Measurements from ENCODE around the gene IQSEC3.
A peak's percentile ranks its signal among the peaks of the same experiment; 100 is the strongest.

IQSEC3 gene

GRCh38 chr12:189622-189962, 123.0 kb downstream of the IQSEC3 start:
- no peaks in the 10 kb centered on the region for H3K36me3 ChIP-seq (ENCODE audit: insufficient read depth, low read length)
- H3K4me1 ChIP-seq (ENCODE audit: control insufficient read depth, insufficient read depth, low read length), result peaks cover 3% of the 10 kb centered on the region
- no peaks in the 10 kb centered on the region for H3K9me3 ChIP-seq (replicated peaks; ENCODE audit: low read length)
- no peak overlapping the region for H3K4me2 ChIP-seq (ENCODE audit: low read length)
- no peak overlapping the region for H3K9ac ChIP-seq (ENCODE audit: low read depth, low read length)
- peaks cover 75% of the 10 kb centered on the region for H3K27me3 ChIP-seq (ENCODE audit: control insufficient read depth, insufficient read depth, low read length)
- peak overlapping the region; percentile 45 for H3K4me3 ChIP-seq (ENCODE audit: low read length)

DNA sequence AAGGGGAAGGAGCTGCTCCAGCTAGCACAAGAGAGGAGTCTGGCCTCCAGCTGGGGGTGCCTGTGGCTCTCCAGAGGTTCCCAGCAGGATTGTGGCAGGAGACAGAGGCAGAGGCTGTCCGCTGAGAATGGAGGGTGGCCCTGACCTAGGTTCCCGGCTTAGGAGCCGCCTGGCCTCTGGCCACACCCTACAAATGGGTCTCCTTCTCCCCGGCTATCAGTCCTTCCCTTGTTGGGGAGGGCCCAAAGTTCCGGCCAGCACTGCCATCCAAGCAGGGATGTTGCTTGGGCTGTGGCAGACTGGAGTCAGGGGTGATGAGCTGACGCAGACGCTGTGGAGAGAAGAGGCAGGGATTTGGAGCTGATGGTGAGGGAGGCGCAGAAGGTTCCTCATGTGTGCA, 124.3 kb downstream of the IQSEC3 start:
- Histone ChIP-seq H3K4me3 (ENCODE audit: low read length) (no peak overlapping the region), H3K9me3 (replicated peaks; ENCODE audit: low read length) (no peaks in the 10 kb centered on the region), H3K36me3 (ENCODE audit: insufficient read depth, low read length) (no peaks in the 10 kb centered on the region), H3K4me1 (ENCODE audit: control insufficient read depth, insufficient read depth, low read length) (peaks cover 3% of the 10 kb centered on the region), H3K4me2 (ENCODE audit: low read length) (no peak overlapping the region), H3K9ac (ENCODE audit: low read depth, low read length) (no peak overlapping the region), H3K27me3 (ENCODE audit: control insufficient read depth, insufficient read depth, low read length) (peaks cover 73% of the 10 kb centered on the region)

- Histone ChIP-seq H3K4me3 (ENCODE audit: low read length) (no peak overlapping the region), H3K4me1 (ENCODE audit: control insufficient read depth, insufficient read depth, low read length) (peaks cover 3% of the 10 kb centered on the region), H3K27me3 (ENCODE audit: control insufficient read depth, insufficient read depth, low read length) (peaks cover 67% of the 10 kb centered on the region), H3K9me3 (replicated peaks; ENCODE audit: low read length) (no peaks in the 10 kb centered on the region), H3K36me3 (ENCODE audit: insufficient read depth, low read length) (no peaks in the 10 kb centered on the region), H3K4me2 (ENCODE audit: low read length) (no peak overlapping the region), H3K9ac (ENCODE audit: low read depth, low read length) (no peak overlapping the region)
These were observed 125.0 kb downstream of the IQSEC3 start for GRCh38 chr12:191541-191940.

- Histone ChIP-seq H3K4me2 (ENCODE audit: low read length) (no peak overlapping the region), H3K27me3 (ENCODE audit: control insufficient read depth, insufficient read depth, low read length) (peaks cover 63% of the 10 kb centered on the region), H3K4me3 (ENCODE audit: low read length) (no peak overlapping the region), H3K4me1 (ENCODE audit: control insufficient read depth, insufficient read depth, low read length) (peaks cover 3% of the 10 kb centered on the region), H3K9ac (ENCODE audit: low read depth, low read length) (no peak overlapping the region), H3K9me3 (replicated peaks; ENCODE audit: low read length) (no peaks in the 10 kb centered on the region), H3K36me3 (ENCODE audit: insufficient read depth, low read length) (no peaks in the 10 kb centered on the region)
These were observed 126.7 kb downstream of the IQSEC3 start for GRCh38 chr12:193261-193660.

DNA sequence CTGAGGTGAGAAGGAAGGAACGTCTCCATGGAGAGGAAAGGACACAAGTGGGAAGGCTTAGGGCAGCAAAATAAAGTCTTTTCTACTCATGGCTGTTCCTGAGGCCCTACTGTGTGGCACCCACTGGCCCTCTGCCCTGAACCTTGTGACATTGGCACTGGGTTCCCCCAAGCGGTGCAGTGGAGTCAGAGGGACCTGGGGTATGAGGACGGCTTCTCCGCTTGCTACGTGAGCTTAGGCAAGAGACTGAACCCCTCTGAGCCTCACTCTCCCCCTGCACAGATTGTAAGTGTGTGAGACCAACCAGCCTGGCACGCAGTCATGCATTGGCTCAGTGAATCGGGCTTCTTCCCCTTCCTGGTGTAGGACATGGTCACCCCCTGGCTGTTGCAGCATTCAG, 127.7 kb downstream of the IQSEC3 start:
- Histone ChIP-seq H3K27me3 (ENCODE audit: control insufficient read depth, insufficient read depth, low read length) (peaks cover 66% of the 10 kb centered on the region), H3K9me3 (replicated peaks; ENCODE audit: low read length) (no peaks in the 10 kb centered on the region), H3K4me1 (ENCODE audit: control insufficient read depth, insufficient read depth, low read length) (peaks cover 1% of the 10 kb centered on the region), H3K36me3 (ENCODE audit: insufficient read depth, low read length) (no peaks in the 10 kb centered on the region), H3K4me3 (ENCODE audit: low read length) (no peak overlapping the region), H3K4me2 (ENCODE audit: low read length) (no peak overlapping the region), H3K9ac (ENCODE audit: low read depth, low read length) (no peak overlapping the region)

DNA sequence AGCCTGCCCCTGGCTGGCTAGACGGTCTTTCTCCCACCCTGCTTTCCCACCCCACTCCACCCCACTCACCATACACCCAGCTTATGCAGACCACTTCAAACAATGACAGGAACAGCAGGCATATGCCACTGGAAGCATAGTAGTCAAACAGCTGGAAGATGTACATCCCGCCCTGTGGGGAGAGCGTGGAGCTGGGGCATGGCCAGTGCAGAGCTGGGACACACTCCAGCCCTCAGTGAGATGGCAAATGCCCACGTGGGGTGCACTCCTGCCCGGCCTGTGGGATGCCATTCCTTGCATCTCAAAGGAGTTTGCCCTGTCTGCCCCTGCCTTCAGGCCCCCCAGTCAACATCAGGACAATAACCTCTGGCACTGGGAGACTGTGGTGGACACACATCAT, 128.6 kb downstream of the IQSEC3 start:
- Histone ChIP-seq H3K9ac (ENCODE audit: low read depth, low read length) (no peak overlapping the region), H3K4me2 (ENCODE audit: low read length) (no peak overlapping the region), H3K4me3 (ENCODE audit: low read length) (no peak overlapping the region), H3K4me1 (ENCODE audit: control insufficient read depth, insufficient read depth, low read length) (no peaks in the 10 kb centered on the region), H3K27me3 (ENCODE audit: control insufficient read depth, insufficient read depth, low read length) (peaks cover 62% of the 10 kb centered on the region), H3K36me3 (ENCODE audit: insufficient read depth, low read length) (no peaks in the 10 kb centered on the region), H3K9me3 (replicated peaks; ENCODE audit: low read length) (no peaks in the 10 kb centered on the region)

- H3K36me3 ChIP-seq (ENCODE audit: insufficient read depth, low read length), result no peaks in the 10 kb centered on the region
- no peak overlapping the region for H3K9ac ChIP-seq (ENCODE audit: low read depth, low read length)
- H3K27me3 ChIP-seq (ENCODE audit: control insufficient read depth, insufficient read depth, low read length), result peaks cover 62% of the 10 kb centered on the region
These were observed 129.4 kb downstream of the IQSEC3 start for GRCh38 chr12:195951-196350.

DNA sequence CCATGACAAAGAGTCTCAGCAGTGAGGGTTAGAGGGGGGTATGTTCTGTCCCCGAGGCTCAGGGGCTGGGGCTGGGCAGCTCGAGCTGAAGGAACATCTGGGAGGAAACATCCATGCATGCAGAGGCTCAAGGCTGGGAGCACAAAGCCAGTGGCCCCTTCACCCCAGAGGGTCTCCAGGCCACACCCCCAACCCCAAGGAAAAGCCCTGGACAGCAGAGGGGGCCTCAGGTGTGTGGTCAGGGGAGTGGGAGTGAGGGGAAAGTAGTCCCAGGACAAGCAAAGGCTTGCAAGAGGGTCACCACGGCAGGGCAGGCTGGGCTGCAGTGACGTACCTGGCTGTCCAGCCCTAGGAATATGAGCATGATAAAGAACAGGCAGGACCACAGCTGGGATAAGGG, 129.9 kb downstream of the IQSEC3 start:
- Histone ChIP-seq H3K9ac (ENCODE audit: low read depth, low read length) (no peak overlapping the region), H3K4me1 (ENCODE audit: control insufficient read depth, insufficient read depth, low read length) (no peaks in the 10 kb centered on the region), H3K9me3 (replicated peaks; ENCODE audit: low read length) (no peaks in the 10 kb centered on the region), H3K36me3 (ENCODE audit: insufficient read depth, low read length) (no peaks in the 10 kb centered on the region), H3K27me3 (ENCODE audit: control insufficient read depth, insufficient read depth, low read length) (peaks cover 63% of the 10 kb centered on the region), H3K4me3 (ENCODE audit: low read length) (no peak overlapping the region), H3K4me2 (ENCODE audit: low read length) (no peak overlapping the region)

More at GRCh38 chr12:195951-196350, 129.4 kb downstream of the IQSEC3 start:
- Histone ChIP-seq H3K4me2 (ENCODE audit: low read length) (no peak overlapping the region), H3K4me1 (ENCODE audit: control insufficient read depth, insufficient read depth, low read length) (no peaks in the 10 kb centered on the region), H3K9me3 (replicated peaks; ENCODE audit: low read length) (no peaks in the 10 kb centered on the region), H3K4me3 (ENCODE audit: low read length) (no peak overlapping the region)

GRCh38 chr12:197347-197746, 130.8 kb downstream of the IQSEC3 start:
- Histone ChIP-seq H3K27me3 (ENCODE audit: control insufficient read depth, insufficient read depth, low read length) (peaks cover 63% of the 10 kb centered on the region), H3K4me2 (ENCODE audit: low read length) (no peak overlapping the region), H3K4me3 (ENCODE audit: low read length) (no peak overlapping the region), H3K36me3 (ENCODE audit: insufficient read depth, low read length) (no peaks in the 10 kb centered on the region), H3K9me3 (replicated peaks; ENCODE audit: low read length) (no peaks in the 10 kb centered on the region), H3K4me1 (ENCODE audit: control insufficient read depth, insufficient read depth, low read length) (no peaks in the 10 kb centered on the region), H3K9ac (ENCODE audit: low read depth, low read length) (no peak overlapping the region)

DNA sequence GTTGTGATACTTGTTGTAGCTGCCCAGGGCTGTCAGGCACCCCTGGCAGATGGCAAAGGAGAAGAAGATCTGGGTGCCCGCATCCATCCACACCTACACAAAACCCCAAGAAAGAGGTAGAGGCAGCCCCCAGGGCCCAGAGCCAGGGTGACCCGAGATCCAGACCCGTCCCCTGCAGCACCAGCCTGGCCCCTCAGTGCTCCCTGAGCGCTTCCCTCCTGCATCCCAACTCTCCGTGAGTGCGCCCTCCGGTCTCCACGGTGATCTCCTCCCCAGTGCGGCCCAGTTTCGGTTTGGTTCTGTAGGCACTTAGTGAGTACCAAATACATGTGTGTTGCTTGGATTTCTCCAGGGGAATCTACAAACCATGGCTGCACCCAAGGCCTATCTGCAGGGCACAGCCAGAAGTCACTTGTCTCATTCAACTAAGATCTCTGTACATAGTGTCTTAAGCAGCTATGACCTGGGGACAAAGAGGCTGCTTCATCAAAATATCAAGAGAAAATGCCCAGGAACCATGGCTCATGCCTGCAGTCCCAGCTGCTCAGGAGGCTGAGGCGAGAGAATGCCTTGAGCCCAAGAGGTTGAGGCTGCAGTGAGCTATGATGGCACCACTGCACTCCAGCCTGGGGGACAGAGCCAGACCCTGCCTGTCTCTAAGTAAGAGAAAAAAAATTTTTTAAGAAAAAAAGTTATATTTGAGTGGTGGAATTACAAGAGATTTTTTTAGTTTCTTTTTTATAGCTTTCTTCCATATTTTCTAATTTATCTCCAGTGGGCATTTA, 131.5 kb downstream of the IQSEC3 start:
- H3K4me1 ChIP-seq (ENCODE audit: control insufficient read depth, insufficient read depth, low read length), result no peaks in the 10 kb centered on the region
- no peak overlapping the region for H3K4me2 ChIP-seq (ENCODE audit: low read length)
- no peak overlapping the region for H3K4me3 ChIP-seq (ENCODE audit: low read length)
- no peak overlapping the region for H3K9ac ChIP-seq (ENCODE audit: low read depth, low read length)
- H3K9me3 ChIP-seq (replicated peaks; ENCODE audit: low read length), result no peaks in the 10 kb centered on the region
- H3K36me3 ChIP-seq (ENCODE audit: insufficient read depth, low read length), result no peaks in the 10 kb centered on the region
- peaks cover 64% of the 10 kb centered on the region for H3K27me3 ChIP-seq (ENCODE audit: control insufficient read depth, insufficient read depth, low read length)

DNA sequence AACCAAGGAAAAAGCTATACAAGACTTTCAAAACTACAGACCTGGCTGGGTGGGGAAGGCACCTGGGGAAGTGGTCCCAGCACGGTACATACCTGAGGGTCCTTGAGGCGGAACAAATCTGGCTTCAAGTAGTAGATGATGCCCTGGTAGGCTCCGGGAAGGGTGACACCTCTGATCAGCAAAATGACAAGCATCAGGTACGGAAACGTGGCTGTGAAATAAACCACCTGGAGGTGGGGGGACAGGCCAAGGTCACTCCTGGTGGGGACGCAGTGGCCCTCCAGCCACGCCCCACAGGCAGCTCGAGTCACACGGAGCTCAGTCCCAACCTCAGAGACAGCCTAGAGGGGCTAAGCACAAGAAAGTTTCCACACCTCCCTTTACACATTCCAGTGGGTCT, 132.1 kb downstream of the IQSEC3 start:
- Histone ChIP-seq H3K9me3 (replicated peaks; ENCODE audit: low read length) (no peaks in the 10 kb centered on the region), H3K27me3 (ENCODE audit: control insufficient read depth, insufficient read depth, low read length) (peaks cover 64% of the 10 kb centered on the region)

DNA sequence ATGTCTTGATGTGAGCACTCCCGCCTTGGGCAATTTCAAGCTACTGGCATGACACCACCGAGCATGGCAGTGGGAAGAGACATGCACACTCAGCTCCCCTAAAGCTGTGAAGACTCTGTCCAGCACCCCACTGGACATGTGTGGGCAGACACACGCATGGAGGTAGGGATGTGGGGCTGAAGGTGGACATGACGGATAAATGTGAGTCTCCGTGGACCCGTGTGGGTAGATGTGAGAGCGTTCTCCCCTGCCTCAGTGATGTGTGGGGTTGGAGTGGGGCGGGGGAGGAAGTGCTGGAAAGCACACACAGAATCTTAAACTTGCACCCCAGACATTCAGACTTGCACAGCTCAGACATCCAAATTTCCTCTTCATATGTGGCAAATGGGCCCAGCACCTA, 134.8 kb downstream of the IQSEC3 start:
- Histone ChIP-seq H3K4me2 (ENCODE audit: low read length) (no peak overlapping the region), H3K4me3 (ENCODE audit: low read length) (no peak overlapping the region), H3K27me3 (ENCODE audit: control insufficient read depth, insufficient read depth, low read length) (peaks cover 74% of the 10 kb centered on the region), H3K9me3 (replicated peaks; ENCODE audit: low read length) (no peaks in the 10 kb centered on the region), H3K36me3 (ENCODE audit: insufficient read depth, low read length) (no peaks in the 10 kb centered on the region), H3K4me1 (ENCODE audit: control insufficient read depth, insufficient read depth, low read length) (no peaks in the 10 kb centered on the region), H3K9ac (ENCODE audit: low read depth, low read length) (no peak overlapping the region)

More for the DNA sequence above, 132.1 kb downstream of the IQSEC3 start:
- H3K4me1 ChIP-seq (ENCODE audit: control insufficient read depth, insufficient read depth, low read length), result no peaks in the 10 kb centered on the region
- H3K4me3 ChIP-seq (ENCODE audit: low read length), result no peak overlapping the region
- H3K4me2 ChIP-seq (ENCODE audit: low read length), result no peak overlapping the region
- no peak overlapping the region for H3K9ac ChIP-seq (ENCODE audit: low read depth, low read length)
- no peaks in the 10 kb centered on the region for H3K36me3 ChIP-seq (ENCODE audit: insufficient read depth, low read length)
